GM21528 (cell line): ENCODE measurements around the gene DNAH17.

Source experiments
- ATAC-seq: cut with Tn5 transposase; IDR thresholded peaks from one replicate; pipeline ENCODE4 v1.9.1; 2021; ENCODE audit warnings: mild to moderate bottlenecking, moderate library complexity; ENCODE audit not compliant: unreplicated experiment, low FRiP score

Gene DNAH17

DNA sequence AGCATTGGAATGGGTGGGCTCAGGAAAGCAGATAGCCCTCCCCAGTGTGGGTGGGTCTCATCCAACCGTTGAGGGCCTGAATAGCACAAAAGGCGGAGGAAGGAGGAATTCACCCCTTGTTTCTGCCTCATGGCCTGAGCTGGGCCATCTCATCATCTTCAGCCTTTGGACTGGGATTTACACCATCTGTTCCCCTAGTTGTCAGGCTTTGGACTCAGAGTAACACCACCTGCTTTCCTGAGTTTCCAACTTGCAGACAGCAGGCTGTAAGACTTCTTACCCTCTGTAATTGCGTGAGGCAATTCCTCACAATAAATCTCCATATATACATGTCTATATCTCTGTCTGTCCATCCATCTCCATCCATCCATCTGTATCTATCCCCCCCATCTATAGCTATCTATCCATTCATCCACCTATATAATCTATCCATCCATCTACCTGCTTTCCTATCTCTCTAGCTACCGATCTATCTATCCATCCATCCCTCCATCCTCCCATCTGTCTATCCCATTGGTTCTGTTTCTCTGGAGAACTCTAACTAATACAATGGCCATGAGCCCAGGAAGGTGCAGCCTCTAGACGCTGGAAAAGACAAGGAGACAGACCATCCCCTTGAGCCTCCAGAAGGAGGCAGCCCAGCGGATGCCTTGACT, 21.3 kb downstream of the DNAH17 start:
- ATAC-seq: no peak

DNA sequence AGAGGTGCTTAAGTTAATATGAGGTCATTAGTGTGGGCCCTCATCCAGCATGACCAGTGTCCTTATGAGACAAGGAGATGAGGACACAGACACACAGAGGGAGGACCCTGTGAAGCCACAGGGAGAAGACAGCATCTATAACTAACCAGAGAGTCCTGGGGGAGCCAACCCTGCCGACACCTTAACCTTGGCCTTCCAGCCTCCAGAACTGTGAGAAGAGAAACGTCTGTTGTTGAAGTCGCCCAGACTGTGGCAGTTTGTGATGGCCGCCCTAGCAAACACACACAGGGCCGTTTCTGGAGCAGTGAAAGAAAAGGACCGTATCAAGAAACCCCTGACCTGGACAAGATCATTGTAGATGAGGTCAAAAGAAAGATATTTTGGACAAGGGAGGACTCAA, 26.7 kb downstream of the DNAH17 start:
- no peak for ATAC-seq

DNA sequence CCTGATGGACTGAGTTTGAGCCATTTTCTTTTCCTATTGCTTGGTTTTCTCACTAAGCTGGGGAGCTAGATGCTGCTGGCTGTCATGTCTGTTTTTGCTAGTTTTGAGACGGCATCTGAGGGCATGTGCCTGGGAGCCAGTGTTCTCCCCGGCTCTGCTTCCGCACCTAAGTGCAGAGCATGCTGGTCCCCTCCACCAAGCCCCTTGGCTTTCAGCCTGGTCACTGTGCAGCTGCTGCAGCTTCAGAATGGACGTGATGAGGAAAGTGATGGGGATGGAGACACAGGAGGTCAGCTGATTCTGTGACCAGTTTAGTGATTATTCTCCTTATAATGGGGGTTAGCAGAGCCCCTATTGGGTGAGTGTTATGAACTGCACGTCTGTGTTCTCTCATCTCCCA, 28.5 kb downstream of the DNAH17 start:
- ATAC-seq: no peak

DNA sequence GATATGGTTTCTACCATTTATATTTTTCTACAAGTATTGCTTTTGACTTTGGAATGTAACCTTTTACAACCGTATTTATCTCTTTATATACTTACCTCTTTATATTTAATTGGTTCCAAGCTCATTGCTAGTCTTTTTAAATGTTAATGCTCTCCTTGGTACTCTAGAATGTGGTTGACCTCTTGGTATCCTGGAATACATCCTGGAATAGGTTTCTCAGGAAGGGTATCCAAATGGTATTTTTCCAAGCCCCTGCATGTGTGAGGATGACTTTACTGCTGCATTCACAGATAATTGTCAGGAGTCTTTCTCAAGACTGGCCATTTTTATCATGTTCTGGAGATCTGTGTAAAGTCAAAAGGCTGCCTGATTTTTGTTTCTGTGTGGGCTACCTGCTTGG, 30.2 kb downstream of the DNAH17 start:
- no peak for ATAC-seq

DNA sequence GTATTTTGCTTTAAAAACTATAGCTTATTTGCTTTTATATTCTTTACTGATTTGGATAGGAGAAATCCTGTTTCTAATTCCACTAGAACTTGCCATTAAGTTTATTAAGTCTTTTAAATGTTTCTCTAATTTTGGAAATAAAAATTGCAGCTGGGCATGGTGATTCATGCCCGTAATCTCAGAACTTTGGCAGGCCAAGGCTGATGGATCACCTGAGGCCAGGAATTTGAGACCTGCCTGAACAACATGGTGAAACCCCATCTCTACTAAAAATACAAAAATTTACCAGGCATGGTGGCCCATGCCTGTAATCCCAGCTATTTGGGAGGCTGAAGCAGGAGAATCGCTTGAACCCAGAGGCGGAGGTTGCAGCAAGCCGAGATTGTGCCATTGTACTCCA, 30.7 kb downstream of the DNAH17 start:
- no peak for ATAC-seq

DNA sequence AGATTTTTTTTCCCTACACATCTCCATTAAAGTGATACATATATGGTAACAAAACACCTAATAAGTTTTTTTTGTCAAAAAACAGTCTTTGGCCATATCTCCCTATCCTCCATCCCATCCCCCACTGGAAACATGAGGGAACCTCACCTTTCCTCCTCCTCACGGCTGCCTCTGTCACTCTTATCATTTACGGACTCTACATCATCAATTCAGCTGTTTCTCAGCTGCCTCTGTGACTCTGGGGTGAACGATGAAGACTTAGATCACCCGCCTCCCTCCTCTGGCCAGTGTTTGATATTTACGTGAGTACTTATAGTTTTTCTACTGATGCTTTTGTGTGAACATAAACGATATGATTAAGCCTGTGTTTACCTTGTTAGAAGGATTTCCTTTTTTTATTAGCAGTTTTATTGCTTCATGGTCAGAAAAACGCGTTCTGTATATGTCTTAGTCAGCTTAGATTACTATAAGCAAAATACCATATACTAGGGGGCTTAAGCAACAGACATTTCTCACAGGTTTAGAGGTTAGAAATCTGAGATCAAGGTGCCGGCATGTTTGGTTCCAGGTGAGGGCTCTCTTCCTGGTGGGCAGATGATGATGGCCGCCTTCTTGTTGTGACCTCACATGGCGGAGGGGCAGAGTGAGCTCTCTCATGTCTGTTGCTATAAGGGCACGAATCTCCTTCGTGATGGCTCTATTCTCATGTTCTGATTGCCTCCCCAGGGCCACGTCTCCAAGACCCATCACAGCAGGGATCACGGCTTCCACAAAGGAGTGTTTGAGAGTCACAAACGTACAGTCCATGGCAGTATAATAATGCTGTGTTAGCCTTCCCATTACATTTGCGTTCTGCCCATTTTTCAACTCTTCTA, 32.1 kb downstream of the DNAH17 start:
- no peak for ATAC-seq

DNA sequence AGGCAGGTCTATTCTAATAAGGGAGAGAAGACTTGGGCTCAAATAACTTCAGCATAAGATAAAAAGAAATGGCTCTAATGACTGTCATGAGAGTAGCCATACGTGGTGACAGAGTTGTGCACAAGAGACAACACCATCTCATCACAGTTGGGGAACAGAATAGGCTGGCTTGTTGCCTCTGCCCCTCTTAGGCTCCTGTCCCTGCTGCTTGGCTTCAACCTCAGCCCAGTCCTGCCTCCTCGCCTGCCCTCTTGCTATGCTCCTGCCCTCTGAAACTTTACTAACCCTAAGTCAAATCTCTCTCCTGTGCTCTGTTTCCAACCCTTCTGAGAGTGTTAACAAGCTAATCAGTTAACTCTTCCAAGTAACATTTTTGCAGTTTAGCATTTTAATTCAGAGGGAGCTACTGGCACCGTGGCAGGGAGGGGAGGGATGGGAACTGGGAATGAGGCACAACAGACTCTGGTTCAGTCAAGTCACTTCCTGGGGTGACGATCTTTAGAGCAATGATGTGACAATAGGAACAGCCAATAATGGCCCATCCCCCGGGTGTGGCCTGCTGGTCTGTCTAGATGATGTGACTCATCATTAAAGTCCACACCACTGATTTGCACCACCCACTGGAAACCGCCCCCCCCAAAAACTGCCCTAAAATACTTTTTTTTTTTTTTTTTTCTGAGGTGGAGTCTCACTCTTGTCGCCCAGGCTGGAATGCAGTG, 35.5 kb downstream of the DNAH17 start:
- ATAC-seq: no peak

DNA sequence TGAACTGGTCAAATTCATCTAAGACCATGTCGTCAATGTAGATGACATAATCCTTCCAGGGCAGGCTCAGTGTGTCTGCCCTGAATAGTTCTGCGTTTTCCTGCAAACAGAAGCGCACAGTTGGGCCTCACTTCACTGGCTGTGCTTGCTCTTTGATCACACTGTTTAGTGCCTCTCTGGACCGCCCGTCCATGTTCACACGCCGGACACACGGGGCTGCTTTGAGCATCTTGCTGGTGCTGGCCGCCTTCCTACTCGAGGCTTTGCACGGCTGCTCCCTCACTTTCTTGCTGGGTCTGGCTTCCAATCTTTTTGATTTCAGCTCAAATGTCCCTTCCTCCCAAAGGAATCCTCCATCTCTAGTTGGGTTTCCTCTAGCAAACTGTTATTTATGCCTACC, 37.4 kb downstream of the DNAH17 start:
- no peak for ATAC-seq

DNA sequence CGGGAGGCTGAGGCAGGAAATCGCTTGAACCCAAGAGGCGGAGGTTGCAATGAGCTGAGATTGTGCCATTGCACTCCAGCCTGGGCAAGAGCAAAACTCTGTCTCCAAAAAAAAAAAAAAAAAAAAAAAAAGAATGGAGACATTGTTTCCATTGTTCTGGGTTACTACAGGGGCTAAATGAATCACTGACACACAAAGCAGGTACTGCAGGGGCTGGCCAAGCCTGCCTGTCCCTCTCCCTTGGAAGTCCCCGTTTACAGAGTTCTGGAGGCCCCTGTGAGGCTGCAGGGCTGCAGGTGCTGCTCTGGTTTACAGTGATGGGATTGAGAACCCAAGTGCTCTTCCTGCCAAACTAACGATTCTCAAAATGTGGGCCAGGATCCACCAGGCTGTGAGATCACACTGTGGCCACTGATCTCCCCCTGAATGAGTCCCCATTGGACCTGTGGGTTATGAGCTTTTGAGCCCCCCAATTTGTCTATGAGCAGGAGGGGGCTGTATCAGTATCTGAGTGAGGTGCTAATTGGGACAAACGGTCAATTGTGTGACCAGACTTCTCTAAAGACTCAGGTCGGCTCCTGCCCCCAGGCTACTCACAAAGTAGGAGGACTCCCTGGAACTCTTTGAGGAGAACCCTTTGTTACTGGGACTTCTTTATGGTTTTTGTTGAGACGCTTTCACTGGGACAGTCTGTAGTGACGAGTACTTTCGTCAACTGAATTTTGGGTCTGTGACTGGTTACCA, 39.0 kb downstream of the DNAH17 start:
- no peak for ATAC-seq

DNA sequence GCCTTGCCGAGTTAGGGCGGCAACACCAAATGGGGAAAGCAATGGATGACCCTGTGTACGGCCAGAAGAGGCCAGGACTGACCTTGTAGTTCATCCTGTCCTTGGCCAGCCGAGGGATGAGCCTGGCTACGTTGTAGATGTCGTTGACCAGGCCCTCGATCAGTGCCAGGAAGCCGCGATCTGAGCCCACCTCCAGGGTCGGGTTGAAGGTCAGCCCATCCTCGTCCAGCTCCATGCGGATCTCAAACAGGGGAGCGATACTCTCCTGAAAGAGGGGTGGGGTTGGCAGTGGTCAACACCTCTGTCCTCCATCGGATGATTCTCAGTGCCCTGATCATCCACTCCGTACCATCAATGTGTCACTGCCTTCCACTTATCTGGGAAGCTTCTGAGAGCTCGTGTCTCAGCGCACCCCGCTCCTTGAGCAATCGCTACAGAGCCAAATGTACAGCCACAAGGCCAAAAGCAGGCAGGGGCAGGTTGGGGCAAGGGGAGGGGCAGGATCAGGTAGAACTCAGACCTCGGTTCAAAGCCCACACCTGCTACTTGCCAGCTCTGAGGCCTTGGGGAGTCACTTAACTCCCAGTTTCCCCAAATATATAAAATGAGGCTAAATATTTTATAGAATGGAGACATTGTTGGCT, 39.9 kb downstream of the DNAH17 start:
- no peak for ATAC-seq

DNA sequence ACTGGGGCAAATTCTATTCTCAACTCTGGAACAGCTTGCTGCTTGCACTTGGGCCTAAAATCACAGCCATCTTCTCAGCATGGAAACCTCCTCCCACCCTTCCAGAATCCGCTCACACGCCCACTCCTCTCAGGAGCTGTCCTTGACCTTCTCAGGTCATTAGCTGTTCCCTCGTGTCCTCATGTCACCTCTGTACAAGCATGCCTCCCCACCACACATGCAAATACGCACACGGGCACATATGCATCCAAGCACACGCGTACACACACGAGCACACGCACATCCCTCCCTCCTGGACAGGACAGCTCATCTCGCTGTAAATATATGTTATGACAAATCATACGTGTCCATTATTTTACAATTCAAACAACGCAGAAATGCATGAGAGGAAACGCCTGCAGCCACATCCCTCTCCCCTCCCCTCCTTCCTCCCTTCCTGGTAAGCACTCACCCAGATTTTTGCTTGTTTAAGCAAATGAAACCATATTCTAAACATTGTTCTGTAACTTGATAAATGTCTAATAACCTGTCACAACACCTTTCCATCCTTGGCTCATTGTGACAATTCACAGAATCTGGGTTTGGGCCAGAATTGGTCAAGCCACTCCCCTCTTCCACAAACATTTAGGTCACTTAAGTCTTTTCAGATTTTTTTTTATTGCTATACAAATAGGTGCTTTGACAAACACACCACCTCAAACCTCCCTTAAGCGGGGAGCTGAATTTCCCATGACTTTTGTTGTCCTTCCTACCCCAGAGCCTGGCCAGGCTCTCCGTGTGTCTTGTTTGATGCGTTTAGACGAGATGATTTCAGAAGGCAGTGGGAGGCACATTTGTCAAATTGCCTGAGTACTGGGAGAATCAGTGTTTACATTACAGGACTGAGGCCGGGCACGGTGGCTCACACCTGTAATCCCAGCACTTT, 41.7 kb downstream of the DNAH17 start:
- no peak for ATAC-seq

DNA sequence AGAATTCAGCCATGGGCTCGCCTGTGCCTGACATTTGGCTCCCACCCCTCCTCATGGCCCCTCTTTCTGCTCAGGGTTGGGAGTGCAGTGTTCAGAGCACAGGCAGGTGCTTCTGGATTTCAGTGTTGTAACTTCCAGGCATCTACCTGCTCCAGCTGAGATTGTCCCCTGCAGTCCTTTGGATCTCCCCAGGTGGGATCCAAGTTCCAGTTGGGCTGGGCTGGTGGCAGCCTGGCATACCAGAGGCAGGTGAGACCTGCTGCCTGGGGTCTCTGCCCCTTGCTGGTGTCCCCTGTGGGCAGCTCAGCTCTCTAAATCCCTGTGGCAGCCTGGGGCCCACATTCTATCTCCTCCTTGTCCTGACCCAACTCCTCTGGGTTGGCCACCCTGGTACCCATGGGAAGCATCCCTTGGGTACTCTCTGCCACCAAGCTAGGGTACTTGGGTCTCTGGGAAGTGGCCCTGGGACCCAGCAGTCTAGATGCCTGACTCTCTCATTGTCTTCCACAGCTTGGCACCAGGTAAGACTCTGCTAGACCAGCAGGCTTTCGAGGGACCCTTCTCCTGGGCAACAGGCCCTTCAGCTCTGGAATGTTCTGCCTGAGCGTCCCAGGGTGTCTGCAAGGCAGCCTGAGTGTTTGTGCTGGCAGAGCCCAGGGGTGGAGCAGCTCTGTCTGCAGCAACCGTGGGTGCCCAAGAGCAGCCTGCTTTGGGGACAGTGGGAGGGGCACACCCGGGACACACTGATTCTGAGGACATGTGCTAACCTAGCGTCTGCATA, 42.5 kb downstream of the DNAH17 start:
- ATAC-seq: no peak

DNA sequence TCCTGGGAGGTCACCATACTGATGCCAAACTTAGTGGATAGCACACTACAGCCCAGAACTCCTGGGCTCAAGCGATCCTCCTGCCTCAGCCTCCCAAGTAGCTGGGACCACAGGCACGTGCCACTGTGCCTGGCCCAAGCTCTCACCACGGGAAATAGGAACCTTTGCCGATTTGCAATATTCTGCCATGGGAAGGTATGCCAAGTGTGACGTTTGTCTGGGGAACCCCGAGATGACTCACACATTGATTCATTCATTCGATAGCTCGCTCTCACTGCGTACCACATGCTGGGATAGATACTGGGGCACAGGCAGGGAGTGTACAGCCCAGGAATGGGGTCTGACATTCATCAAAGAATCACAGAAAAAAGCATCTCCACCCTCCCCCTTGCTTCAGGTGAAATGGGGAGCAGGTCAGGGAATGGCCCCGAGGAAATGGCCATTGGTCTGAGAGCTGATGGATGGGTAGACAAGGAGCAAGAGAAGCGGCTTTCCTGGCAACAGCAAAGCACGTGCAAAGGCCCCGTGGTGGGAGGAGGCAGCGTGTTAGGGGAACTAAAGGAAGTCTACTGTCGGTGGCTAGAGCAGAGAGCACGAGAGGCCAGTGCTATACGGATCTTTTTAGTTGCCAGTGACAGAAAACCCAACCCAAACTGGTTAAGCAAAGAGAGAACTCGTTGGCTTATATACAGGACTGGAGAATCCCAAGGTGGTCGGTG, 44.1 kb downstream of the DNAH17 start:
- ATAC-seq: no peak

DNA sequence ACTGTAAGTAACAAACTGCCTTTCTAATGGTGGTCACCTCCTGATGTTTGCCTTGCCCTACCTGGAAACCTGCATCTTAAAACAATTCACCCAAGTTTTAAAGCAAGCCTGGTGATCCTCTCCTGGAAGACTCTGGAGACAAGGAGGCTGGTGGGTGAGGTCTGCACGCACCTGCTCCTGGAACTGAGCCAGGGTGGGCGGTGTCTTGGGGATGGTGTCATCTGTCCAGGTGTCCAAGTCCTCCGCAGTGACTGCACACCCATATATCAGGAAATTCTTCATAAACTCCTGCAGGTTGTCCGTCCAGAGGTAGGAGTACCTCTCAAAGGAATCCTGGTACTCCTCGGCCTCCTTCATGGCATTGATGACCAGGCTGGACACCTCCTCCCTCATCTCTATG, 44.9 kb downstream of the DNAH17 start:
- no peak for ATAC-seq

DNA sequence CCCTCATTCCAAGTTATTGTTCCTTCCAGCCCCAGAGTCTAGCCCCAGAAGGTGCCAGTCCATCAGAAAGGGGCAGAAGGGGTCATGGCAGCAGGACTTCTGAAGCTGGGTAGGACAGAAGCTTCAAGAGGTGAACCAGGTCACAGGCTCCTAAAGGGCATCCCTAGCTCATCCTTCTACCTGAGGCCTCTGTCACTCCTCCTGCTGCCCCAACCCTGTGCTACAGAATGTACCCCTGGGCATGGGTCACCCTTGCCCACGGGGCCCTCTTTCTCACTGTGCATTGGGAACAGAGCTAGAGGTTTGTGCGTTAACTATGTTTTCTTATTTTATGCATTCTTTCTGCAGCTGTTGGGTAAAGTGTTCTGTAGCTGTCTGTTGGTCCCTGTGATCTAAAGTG, 46.5 kb downstream of the DNAH17 start:
- no peak for ATAC-seq

DNA sequence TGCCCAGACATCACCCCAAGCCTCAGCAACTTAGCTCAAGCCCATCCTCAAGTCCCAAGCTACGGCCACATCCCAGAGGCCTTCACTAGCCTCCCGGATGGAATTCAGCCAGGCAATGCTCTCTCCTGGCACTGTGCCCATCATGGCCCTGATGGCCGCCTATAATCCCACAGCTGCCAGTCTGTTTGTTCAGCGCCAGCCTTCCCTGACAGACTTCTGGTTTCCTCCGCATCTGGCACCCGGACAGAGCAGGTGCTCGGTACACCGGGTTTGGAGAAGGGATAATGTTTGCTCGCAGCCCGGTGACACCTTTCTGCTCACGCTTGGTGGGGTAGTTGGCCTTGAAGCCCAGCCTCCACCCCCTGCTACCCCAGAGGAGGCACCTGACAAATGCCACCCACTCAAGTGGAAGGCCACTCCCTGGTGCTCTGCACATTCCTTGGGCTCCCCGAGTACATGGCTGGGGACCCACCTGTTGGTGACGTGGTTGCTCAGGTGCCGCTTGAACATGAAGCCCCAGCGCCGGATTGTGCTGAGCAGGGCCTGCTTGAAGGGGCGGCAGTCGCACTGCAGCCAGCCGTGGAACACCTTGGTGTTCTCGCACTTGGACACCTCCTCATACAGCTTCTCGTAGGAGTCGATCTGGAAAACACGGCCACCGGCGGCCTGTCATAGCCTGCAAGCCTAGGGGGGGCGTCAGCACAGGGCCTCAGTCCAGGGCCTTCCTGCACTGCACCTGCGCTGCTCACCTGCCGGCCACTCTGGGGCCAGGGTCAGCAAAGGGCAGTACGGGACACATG, 47.1 kb downstream of the DNAH17 start:
- ATAC-seq: no peak

DNA sequence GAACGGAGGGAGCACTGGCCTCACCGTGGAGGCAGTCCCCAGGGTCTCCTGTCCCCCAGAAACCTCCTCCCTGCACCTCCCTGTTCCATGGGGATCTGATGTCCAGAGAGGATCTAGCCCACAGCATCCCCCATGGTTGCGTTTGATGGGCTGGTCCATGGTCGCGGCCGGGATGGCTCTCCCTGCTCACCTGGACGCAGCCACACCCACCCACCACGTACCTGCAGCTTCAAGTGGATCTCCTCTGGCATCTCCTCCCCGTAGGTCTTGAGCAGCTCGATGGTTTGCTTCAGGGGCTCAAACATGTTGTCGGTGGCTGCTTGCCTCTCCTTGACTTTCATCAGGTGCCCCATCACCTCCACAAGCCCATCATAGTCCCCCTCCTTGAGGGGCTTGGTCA, 47.9 kb downstream of the DNAH17 start:
- no peak for ATAC-seq
